Hepatocyte (in vitro differentiated cells): ENCODE measurements around the gene SLC39A11. TPM values are rescaled to one million over a fixed set of nuclear protein-coding genes. Genes with fewer than 3 reads are reported as not detected.

Source experiments
- DNase-seq: peaks from one replicate; pipeline ENCODE4 v3.0.0-alpha.2; 2016; ENCODE audit warnings: low spot score
- H2AFZ ChIP-seq: fragments of 200-600 bp; sonication (generic); 2 replicates; pipeline ENCODE4 v1.6.0; 2016; ENCODE audit warnings: antibody characterized with exemption, mild to moderate bottlenecking
- H3K27ac ChIP-seq: fragments of 200-600 bp; sonication (generic); 2 replicates; pipeline ENCODE4 v1.5.1; 2016; ENCODE audit warnings: mild to moderate bottlenecking
- H3K27me3 ChIP-seq: fragments of 200-600 bp; sonication (generic); 2 replicates; pipeline ENCODE4 v1.6.1; 2016
- H3K36me3 ChIP-seq: fragments of 200-600 bp; sonication (generic); replicated peaks from 2 replicates; pipeline ENCODE4 v1.5.1; 2016; ENCODE audit warnings: low read depth; ENCODE audit not compliant: insufficient read depth
- H3K4me1 ChIP-seq: fragments of 200-600 bp; sonication (generic); 2 replicates; pipeline ENCODE4 v1.5.1; 2016; ENCODE audit warnings: mild to moderate bottlenecking, moderate library complexity; ENCODE audit not compliant: insufficient read depth
- H3K4me2 ChIP-seq: fragments of 200-600 bp; sonication (generic); 2 replicates; pipeline ENCODE4 v1.6.0; 2016
- H3K4me3 ChIP-seq: fragments of 200-600 bp; sonication (generic); 2 replicates; pipeline ENCODE4 v1.5.1; 2016; ENCODE audit warnings: mild to moderate bottlenecking
- H3K79me2 ChIP-seq: fragments of 200-600 bp; sonication (generic); 2 replicates; pipeline ENCODE4 v1.6.0; 2017; ENCODE audit warnings: mild to moderate bottlenecking
- H3K9me2 ChIP-seq: fragments of 200-600 bp; sonication (generic); replicated peaks from 2 replicates; pipeline ENCODE4 v1.6.0; 2017; ENCODE audit warnings: mild to moderate bottlenecking; ENCODE audit not compliant: insufficient read depth
- H3K9me3 ChIP-seq: fragments of 200-600 bp; sonication (generic); 2 replicates; pipeline ENCODE4 v1.5.1; 2016; ENCODE audit warnings: low read depth, mild to moderate bottlenecking
- H4K20me1 ChIP-seq: fragments of 200-600 bp; sonication (generic); 2 replicates; pipeline ENCODE4 v1.6.0; 2016; ENCODE audit warnings: mild to moderate bottlenecking; ENCODE audit not compliant: insufficient read depth, poor library complexity, severe bottlenecking
- EZH2 ChIP-seq: fragments of 200-600 bp; sonication (generic); IDR thresholded peaks from 2 replicates; pipeline ENCODE4 v1.6.1; 2016; ENCODE audit warnings: antibody characterized with exemption, mild to moderate bottlenecking, borderline replicate concordance
- EZH2phosphoT487 ChIP-seq: fragments of 200-600 bp; sonication (generic); IDR thresholded peaks from one replicate; pipeline ENCODE4 v1.6.1; 2018; ENCODE audit warnings: antibody characterized with exemption, mild to moderate bottlenecking, low read depth, moderate library complexity; ENCODE audit not compliant: unreplicated experiment, severe bottlenecking
- WGBS: methylation state at CpG from one replicate; pipeline ENCODE4 v1.1.6; 2016; ENCODE audit warnings: low lambda C conversion rate; ENCODE audit errors: missing lambda C conversion rate; 5-methylcytosine and 5-hydroxymethylcytosine counted together
- polyA plus RNA-seq: library from polyadenylated mRNA; unstranded; fragments of >200 nt; fragmentation: Nextera tagmentation; extraction: Ambion mirVana; gene quantifications from 2 replicates; pipeline ENCODE4 v1.2.1, GENCODE V29; 2016
- total RNA-seq: library from RNA; depleted of rRNA; stranded (reverse); fragments of >200 nt; gene quantifications from 2 replicates; pipeline ENCODE4 v1.2.3, GENCODE V29; 2014
- TF ChIP-seq, protein P1 (sequence below): fragments of 200-600 bp; sonication (generic); IDR thresholded peaks from 2 replicates; pipeline ENCODE4 v1.5.1; 2016; ENCODE audit warnings: antibody characterized with exemption, mild to moderate bottlenecking; ENCODE audit not compliant: poor library complexity

The SLC39A11 gene
- total and polyA plus RNA-seq, 2 experiments from 2014 or later: 37.7 to 39.1 TPM

DNA sequence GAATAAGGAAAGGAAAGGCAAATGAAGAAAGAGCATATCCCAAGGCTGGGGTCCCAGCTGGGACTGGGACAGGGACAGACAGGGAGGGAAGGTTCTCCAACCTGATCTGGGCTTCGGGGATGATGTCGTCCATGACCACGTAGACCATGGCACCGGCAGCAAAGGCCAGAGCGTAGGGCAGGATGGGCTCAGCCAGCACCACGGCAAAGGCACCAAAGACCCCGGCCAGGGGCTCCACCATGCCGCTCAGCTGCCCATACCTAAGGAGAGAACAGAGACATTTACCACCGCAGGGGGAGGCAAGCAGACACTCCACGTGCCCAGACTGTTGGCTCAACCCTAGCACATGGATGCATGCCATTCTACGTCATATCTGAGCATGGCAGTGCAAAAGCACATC lies 443.8 kb downstream of the SLC39A11 start:
- Histone ChIP-seq H3K9me3 (no peaks in the 10 kb centered on the region), H3K4me3 (no peak overlapping the region), H3K27ac (no peak overlapping the region), H4K20me1 (no peaks in the 10 kb centered on the region), H3K27me3 (no peaks in the 10 kb centered on the region), H2AFZ (no peak overlapping the region), H3K79me2 (no peaks in the 10 kb centered on the region), H3K4me1 (no peaks in the 10 kb centered on the region), H3K9me2 (no peaks in the 10 kb centered on the region), H3K36me3 (no peaks in the 10 kb centered on the region), H3K4me2 (no peak overlapping the region)
- TF ChIP-seq, protein P1, sequence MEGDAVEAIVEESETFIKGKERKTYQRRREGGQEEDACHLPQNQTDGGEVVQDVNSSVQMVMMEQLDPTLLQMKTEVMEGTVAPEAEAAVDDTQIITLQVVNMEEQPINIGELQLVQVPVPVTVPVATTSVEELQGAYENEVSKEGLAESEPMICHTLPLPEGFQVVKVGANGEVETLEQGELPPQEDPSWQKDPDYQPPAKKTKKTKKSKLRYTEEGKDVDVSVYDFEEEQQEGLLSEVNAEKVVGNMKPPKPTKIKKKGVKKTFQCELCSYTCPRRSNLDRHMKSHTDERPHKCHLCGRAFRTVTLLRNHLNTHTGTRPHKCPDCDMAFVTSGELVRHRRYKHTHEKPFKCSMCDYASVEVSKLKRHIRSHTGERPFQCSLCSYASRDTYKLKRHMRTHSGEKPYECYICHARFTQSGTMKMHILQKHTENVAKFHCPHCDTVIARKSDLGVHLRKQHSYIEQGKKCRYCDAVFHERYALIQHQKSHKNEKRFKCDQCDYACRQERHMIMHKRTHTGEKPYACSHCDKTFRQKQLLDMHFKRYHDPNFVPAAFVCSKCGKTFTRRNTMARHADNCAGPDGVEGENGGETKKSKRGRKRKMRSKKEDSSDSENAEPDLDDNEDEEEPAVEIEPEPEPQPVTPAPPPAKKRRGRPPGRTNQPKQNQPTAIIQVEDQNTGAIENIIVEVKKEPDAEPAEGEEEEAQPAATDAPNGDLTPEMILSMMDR: no peak
- no peak for TF ChIP-seq EZH2phosphoT487
- TF ChIP-seq EZH2: no peak
- DNase-seq: no peak
- WGBS: 99% methylated on average over 11 of the region's 11 CpGs

DNA sequence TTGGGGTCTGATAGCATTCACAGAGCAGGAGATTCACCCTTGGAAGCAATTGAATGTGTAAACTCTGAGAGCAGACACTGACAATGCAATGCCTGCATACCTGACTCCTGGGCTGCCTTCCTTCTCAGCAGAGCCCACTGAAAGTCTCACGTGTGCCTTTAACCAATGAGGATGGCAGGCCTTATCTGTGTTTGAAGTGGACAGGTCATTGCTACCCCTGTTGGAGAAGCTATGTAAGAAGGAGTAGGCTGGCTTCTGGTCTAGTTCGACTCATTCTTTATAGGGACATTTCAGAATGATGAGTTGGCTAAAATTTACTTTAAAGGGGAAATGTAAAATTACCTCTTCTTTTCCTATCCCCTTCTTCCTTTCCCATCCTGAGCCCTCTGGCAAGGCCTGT lies 446.3 kb downstream of the SLC39A11 start:
- WGBS: 24% methylated on average over 2 of the region's 2 CpGs
- no peaks in the 10 kb centered on the region for H3K36me3 ChIP-seq
- H3K4me3 ChIP-seq: no peak overlapping the region
- H3K9me3 ChIP-seq: no peaks in the 10 kb centered on the region
- H4K20me1 ChIP-seq: no peaks in the 10 kb centered on the region
- H3K9me2 ChIP-seq: no peaks in the 10 kb centered on the region
- H3K27me3 ChIP-seq: no peaks in the 10 kb centered on the region
- H3K4me1 ChIP-seq: no peaks in the 10 kb centered on the region
- no peak for DNase-seq
- H2AFZ ChIP-seq: no peak overlapping the region
- H3K79me2 ChIP-seq: no peaks in the 10 kb centered on the region
- H3K4me2 ChIP-seq: no peak overlapping the region
- TF ChIP-seq EZH2phosphoT487: no peak
- TF ChIP-seq, protein P1: no peak
- TF ChIP-seq EZH2: no peak
- H3K27ac ChIP-seq: no peak overlapping the region

DNA sequence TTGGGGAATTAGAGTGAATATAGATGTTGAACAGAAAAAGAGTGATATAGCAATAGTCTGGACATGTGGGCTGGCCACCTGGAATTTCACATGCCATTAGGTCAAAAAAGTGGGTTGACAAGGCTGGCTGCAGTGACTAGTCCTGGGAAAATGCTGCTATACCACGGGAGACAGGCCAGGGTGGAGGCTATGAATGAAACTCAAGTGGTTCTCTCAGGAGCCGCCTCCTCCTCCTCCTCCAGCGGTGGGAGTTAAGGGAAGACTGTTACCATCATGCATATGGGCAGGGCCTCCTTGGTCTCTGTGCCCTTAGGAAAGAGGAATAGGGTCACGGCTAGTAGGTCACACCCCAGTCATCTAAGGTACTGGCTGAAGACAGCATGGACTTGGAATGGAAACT lies 448.0 kb downstream of the SLC39A11 start:
- H3K4me1 ChIP-seq: no peaks in the 10 kb centered on the region
- H3K9me2 ChIP-seq: no peaks in the 10 kb centered on the region
- no peaks in the 10 kb centered on the region for H4K20me1 ChIP-seq
- H3K4me3 ChIP-seq: no peak overlapping the region
- TF ChIP-seq EZH2phosphoT487 (no peak), EZH2 (no peak)
- no peak for DNase-seq
- H3K4me2 ChIP-seq: no peak overlapping the region
- no peak overlapping the region for H2AFZ ChIP-seq
- H3K79me2 ChIP-seq: no peaks in the 10 kb centered on the region
- H3K9me3 ChIP-seq: no peaks in the 10 kb centered on the region
- no peaks in the 10 kb centered on the region for H3K27me3 ChIP-seq
- H3K36me3 ChIP-seq: no peaks in the 10 kb centered on the region
- H3K27ac ChIP-seq: no peak overlapping the region
- 88% methylated on average over 4 of the region's 4 CpGs for WGBS

DNA sequence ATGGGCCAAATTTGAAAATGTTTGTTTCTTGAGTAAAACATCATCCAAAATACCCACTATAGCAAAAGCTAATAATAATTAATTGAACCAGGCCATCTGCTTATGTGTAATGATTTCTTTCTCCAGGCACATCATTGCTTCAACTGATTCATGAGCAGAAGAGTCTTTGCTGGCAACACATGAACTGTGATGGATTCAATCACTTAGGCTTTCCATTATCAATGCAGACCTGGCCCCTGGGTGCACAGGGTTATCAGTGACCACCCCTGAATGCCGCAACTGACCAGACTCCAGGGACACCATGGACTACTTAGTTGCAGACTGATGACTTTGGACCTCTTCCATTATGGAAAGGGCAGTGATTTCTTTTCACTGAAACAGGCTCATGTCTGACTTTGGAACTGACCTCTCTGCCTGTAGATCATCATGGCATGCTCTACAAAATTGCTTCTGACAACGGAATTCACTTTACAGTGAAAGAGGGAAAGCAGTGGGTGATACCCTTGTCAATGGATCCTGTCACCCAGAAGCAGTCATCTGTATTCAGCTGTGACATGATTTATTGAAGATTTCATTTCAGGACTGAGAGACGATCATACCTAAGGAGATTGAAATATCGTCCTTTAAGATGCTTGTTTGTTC lies 448.8 kb downstream of the SLC39A11 start:
- Histone ChIP-seq H3K27me3 (no peaks in the 10 kb centered on the region), H3K27ac (no peak overlapping the region), H3K4me3 (no peak overlapping the region), H3K36me3 (no peaks in the 10 kb centered on the region), H4K20me1 (no peaks in the 10 kb centered on the region), H3K4me1 (no peaks in the 10 kb centered on the region), H3K9me2 (no peaks in the 10 kb centered on the region), H3K79me2 (no peaks in the 10 kb centered on the region), H2AFZ (no peak overlapping the region), H3K4me2 (no peak overlapping the region), H3K9me3 (no peaks in the 10 kb centered on the region)
- WGBS: 66% methylated on average over 4 of the region's 4 CpGs
- no peak for TF ChIP-seq EZH2phosphoT487
- TF ChIP-seq, protein P1: no peak
- no peak for TF ChIP-seq EZH2
- no peak for DNase-seq
